Stimulated activated CD8-positive, alpha-beta memory T cell treated with anti-CD3 and anti-CD28 coated beads, Interleukin-12 subunit alpha, Interleukin-12 subunit beta, amount 100 ng/mL, for 24 hours (primary cell): ENCODE measurements around the gene CELF2.

Experiments
- DNase-seq: peaks from one replicate; pipeline ENCODE4 v3.0.0-alpha.2; 2020; ENCODE audit errors: extremely low read depth

Gene CELF2

DNA sequence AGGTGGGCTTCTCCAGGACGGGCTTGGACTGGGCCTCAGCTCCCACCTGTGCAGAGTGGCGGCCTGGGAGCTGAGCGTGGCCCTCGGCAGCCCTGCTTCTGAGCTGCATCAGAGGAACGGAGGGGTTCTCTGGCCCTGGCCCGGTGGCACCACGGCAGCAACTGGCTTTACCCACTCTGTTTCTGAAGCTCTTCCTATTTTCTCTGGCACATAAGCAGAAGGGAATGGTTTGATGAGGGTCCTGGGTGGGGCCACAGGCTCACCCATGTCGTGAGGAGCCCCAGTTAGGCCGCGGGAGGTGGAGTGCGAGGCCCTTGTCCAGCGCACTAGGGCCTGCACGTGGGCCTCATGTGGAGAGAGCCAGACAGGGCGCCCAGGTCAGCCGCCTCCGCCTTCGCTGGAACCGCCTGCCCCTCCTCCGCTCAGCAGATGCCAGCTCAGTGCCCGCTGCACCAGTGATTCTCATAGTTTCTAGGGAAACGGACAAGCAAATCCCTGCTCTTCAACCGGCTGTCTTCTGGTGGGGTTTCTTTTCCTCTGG, 284.0 kb downstream of the CELF2 start:
- DNase-seq = no peak

DNA sequence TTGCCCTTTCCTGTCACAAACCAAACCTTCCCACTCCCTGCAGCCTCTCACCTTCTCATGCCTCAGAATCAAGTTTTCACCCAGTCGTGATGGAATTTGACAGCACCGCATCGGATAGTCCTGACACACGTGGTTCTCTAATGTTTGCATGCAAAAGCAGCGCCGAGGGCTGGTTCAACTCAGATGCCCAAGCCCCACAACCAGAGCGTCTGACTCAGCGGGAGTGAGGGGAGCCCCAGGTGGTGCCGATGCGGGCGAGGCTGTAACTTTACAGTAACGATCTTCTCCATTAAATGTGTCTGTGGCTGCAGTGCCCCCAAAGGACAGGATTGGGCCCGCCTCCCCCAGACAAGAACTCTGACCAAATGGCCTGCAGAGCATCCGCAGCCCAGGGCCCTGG, 284.5 kb downstream of the CELF2 start:
- DNase-seq = no peak

DNA sequence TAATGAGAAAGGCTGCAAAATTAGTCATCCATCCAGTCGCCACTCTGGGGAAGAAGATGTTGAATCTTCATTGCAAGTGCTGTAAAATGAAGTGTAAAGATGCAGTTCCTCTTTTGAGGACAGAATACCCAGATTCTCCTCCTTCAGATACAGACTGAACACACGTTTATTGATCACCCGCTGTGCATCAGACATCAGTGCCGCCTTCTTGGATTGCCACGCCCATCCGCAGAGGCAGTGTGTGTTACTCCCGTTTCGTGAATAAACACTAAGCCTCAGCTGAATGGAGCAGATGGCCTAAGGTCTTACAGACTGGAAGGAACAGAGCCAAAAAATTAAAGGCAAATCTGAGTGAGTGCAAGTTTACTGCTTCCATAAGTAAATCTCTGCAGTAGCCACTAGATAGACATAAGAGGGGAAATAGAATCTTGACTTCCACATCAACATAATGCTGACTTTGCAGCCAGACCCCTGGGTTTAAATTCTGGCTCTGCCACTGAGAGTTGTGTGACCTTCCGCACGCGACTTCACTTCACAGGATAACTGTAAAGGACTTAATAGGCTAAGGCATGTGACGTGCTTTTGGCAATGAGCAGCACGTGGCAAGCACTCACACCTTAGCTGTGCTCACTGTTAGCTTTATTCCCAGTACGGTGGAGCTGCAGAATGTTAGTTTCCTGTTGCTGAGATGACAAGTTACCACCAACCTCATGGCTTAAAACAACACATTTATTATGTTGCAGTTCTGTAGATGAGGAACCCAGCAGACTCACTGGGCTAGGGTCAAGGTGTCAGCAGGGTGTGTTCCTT, 285.9 kb downstream of the CELF2 start:
- no peak for DNase-seq

DNA sequence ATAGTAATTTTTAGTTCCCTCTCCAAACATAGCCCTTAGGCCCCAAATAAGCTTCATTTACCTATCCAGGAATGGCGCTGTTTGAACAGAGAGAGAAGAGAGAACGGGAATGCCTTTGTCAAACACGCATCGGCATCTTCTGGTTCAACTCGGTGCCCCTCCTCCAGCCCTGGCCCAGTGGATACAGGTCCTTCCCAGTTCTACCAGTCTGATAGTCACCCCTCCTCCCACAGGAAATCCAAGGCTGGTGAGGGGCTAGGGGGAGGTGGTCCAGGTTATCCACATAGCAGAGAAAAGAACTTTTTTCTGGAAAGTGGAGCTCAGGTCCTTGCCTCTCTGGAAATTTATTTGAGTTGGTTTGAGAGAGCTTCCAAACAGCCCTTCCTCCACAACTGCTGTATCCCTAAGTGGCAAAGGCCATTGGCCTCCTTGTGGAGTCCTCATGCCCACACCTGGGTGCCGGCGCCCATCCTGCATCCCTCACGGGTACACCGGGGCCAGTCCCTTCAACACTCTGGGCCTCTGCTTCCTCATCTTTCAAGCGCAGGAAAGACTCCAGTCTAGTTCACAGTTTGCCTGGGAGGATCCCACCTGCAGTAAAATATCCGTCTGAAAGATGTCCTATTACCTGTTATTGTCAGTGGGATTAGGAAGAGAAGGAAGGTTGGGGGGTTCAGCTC, 287.4 kb downstream of the CELF2 start:
- DNase-seq = no peak

DNA sequence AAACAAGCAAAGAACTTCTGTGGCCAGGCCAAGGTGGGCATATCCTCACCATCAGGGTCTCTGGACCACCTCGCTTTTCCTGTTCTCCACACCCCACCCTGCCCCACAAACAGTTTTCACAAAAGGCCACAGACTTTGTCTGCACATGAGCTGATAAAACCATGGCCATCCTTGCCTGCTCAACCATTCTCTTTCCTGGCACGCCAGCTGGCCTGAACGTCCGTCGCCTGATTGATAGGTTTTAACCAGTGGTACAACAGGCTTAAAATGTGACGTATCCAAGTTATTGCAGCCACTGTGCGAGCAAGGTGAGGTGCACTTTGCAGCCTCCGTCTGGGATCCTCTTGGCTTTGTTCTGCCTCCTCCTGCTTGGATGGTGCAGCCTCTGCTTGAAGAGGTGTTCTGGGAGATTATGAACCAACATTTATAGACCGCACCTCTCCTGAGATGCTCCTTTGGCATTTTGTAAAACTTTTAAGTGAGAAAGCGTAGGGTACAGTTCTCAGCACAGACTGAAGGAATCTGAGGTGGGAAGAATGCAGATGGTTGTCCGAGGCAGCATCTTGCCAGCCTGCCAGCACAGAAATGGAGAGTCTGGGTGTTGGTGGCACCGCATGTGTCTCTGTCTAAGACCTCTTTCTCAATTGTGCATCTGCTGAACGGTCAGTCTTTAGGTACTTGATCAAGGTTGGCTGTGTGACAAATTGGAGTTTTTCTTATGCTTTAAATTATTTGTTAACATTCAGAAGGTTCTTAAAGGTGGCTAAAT, 288.3 kb downstream of the CELF2 start:
- DNase-seq = no peak

DNA sequence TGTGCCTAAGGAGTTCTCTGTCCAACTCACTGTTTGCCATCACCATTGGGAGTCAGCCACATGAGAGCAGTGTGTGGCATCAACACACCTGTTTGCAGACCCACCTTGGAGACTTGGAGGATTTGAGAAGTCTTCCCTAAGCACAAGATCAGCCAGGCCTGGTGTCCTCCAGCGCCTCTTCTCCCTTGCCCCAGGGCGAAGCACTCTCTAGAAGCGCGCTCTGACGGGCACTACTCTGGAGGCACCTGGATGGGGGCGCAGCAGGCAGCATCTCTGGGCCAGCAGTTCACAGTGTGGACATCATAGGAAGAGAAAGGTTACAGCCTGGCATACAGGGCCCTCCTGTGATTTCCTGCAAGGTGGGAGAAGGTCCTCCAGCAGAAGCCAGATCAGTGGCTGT, 289.3 kb downstream of the CELF2 start:
- no peak for DNase-seq

DNA sequence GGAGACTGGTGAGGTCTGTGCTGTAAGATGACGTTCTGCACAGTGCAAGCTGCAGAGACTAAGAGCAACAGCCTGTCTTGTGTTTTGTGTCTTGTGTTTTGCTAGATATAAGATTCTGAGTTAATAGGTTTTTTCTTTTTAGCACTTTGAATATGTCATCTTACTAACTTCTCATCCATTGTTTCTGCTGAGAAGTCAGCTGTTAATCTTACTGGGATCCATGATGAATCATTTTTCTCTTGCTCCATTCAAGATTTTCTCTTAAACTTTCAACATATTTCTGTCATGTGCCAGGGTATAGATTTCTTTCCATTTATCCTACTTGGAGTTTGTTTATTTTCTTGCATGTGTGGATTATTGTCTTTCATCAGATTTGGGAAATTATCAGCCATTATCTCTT, 290.3 kb downstream of the CELF2 start:
- DNase-seq = no peak

DNA sequence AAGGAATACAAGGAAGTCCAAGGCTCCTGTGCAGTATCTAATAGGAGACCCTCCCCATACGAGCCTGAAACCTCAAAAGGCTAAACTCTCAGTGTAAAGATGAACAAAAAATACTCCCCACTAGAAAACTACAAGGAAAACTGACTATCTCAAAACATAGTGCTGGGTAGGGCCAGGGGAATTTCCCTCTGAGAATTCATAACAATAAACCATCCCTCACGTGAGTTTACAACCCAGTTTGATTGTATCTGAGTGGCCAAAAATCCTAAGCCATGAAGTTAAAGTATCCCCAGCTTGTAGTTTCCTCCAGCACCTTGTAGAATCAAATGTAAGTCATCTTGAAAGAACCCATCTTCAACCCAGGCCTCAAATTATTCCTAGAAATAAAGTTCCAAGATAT, 293.4 kb downstream of the CELF2 start:
- no peak for DNase-seq

DNA sequence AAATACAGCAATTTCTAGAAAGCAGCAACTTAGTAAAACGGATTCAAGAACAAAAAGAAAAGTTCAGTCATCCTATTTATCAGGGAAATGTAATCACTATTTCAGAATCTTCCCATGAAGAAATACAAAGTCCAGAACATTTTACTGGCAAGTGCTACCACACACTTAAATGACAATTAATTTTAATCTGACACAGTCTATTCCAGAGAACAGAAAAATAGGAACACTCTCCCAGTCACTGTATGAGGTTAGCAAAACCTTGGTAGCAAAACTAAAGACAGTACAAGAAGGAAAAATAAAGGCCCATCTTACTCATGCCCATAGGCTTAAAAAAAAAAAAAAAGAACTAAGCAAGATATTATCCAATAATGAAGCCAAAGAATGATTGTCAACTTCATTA, 295.8 kb downstream of the CELF2 start:
- DNase-seq = no peak

DNA sequence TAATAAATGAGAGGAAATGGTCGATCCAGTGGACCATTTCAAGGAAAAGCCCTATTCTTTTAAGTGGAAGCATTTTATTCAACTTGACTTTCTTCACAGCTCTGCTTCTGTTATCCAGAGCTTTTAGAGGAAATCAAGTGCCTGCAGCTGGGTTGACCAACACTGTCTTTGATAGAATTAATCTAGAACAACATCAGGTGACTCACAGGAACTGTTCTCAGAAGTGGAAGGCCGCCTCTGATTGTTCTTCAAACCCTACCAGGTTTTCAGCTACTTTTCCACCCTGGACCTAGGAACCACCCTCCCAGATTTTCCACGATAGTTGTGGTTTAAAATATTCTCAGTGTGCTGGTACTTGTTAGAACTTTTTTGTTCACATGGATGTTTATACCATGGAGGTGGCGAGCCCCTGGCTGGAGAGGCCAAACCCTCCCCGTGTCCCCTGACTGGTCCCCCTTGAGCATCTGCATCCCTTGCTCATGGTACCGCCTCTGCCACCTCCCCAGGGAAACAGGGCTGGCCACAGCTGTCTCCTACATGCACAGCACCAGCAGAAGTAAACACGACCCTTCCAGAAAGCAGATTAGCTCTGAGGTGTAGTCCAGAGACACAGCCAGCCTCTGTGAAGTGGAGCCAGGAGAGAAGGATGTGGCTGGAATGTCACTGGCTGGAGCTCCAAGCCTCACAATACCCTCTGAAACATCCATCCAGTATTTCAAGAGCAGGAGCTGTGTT, 300.4 kb downstream of the CELF2 start:
- DNase-seq = no peak

DNA sequence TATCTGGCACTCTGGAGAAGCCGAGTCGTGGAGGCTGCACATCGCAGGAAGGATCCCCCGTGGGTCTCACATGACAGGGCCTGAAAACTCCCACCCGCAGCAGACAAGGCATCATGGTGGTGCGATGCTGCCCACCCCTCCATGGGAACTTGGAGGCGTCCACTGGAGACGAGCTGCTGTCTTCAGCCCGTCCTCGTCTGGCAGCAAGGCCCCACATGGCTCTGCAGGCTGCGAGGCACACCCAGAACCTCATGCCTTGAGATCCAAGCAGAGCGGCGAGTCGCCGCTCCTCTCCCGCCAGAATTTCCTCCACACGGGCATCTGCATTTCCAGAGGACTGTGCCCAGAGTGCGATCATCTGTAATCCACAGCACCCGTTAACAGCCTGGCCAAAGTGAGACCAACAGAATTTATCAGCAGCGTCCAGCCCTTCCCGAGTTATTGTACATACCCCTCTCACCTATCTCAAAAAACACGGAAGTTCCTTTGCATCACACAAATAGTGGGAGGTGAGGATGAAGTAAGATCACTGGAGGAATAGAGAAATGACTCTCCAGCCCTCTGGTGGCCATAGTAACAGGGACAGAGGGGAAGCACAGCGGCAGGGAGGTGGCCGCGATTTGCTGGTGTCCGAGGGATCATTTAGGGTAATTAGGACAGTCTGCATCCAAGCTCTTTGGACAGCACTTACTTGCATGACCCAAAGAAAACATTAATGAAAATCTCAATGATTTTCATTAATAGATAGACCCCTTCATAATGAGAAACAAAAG, 301.3 kb downstream of the CELF2 start:
- no peak for DNase-seq

DNA sequence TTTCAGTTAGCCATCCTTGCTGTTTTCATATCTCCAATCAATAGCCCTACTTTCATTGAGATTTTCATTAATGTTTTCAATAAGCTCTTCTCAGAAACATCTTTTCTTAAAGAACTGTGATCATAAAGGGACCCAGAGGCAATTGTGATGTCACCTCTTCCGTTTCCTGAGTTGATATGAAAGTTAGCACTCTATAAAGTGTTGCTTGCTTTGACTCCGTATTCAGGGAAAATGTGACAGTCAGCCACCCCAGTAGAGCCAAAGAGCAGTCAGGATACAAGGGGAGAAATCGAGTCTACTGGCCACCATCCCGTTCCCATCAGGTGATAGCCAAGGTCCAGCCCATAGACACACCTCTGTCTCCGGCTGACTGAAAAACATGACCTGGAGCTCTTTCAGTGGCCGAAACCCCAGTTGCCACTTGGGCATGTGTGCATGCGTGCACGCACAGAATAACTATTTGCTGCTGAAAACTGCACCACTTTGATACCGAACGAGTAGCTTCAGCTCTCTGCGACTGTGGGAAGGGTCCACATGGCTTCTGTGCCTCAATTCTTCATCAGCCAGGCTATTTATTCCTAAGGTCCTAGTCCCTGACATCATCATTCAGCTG, 302.4 kb downstream of the CELF2 start:
- no peak for DNase-seq

DNA sequence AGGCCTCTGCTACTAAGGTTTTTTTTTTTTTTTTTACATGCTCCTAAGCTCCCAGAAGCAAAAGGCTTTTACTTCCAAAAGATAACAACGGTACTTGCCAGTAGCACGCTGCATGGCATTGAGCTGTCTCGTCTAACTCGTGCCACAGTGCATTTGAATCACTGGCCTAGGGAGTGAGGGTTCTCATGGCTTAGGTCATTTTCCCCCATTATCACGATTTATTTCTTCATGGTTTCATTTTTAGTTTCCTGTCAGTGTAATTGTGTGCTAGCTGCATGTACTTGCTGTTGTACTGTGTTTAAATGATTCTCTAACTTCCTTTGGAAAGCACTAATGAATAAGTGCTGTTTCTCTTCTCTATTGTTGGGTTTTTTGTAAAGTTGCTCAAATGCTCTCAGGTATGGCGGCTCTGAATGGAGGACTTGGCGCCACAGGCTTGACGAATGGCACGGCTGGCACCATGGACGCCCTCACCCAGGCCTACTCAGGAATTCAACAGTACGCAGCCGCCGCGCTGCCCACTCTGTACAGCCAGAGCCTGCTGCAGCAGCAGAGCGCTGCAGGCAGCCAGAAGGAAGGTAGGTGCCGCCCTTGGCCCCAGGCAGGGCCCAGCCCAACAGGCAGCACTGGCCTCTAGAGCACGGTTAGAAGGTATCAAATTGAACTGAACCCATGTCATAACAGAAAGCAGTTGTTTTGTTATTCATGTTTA, 303.3 kb downstream of the CELF2 start:
- no peak for DNase-seq

DNA sequence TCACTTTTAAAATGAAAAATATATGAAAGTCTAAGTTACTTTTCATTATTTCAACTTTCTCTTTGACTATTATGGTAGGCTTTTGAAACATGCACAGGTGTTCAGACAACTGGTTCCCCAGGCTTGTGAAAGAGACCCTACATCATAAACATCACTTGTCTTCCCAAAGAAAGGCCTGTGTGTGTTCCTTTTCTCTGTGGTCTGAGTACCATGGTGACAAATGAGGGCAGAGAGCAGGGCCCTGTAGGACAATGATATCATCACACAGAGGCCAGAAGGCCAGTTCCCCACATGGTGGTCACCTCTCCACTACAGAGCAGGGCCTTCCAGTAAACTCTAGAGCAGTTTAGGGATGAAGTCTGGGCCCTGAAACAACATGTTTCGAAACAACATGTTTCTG, 305.0 kb downstream of the CELF2 start:
- DNase-seq = no peak

DNA sequence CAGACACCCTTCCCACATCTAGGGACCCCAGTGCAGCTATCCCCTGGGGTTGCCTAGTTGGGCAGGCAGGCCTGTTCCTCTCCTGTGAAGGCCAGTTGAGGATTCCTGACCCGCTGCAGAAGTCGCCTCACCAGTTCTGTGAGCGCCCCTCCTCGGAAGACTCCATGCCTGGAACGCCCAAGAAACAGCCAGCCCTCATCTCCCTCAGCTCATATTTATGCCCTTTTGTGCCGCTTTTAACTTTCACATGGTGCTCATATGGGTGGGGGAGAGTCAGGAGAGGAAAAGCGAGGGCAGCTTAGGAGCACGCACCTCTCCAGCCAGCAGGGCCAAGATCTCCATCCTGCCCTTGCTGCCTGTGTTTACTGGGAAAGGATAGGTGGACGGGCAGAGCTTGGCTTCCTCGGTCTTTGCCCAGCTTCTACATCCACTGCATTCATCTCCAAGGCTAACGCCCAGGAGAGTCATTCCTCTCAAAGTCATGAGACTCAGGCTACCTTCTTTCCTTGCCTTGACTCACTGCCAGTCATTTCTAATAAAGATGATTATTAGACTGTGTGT, 307.2 kb downstream of the CELF2 start:
- no peak for DNase-seq

DNA sequence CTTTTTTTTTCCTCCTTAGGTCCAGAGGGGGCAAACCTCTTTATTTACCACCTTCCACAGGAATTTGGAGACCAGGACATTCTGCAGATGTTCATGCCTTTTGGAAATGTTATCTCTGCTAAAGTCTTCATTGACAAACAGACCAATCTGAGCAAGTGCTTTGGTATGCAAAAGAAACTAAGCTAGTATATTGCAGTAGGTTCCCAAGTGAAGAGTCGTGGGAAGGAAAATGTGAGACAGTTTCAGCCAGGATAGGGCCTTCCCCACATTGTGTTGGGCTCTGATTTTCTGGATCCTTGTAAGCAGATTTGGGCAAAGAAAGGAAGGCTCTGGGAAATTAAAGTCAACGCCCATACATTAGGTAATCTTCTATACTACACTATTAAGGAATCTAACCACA, 308.1 kb downstream of the CELF2 start:
- no peak for DNase-seq

DNA sequence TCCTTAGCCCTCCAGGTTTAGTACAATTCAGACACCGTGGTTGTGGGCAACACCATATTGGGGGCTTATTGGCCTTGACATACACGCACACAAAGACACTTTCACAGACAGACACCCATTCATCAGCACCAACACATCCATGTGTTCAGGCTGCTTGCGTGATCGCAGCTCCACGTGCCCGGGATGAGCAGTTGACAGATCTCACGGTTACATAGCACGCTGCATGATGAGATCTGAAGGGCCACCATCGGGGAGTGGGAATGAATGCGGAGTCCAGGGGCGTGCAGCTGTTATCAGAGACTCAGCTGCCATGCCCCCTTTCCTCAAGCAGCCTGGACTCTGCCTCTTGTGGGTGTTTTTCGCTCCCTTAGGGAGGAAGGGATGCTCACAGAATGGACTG, 308.6 kb downstream of the CELF2 start:
- no peak for DNase-seq

DNA sequence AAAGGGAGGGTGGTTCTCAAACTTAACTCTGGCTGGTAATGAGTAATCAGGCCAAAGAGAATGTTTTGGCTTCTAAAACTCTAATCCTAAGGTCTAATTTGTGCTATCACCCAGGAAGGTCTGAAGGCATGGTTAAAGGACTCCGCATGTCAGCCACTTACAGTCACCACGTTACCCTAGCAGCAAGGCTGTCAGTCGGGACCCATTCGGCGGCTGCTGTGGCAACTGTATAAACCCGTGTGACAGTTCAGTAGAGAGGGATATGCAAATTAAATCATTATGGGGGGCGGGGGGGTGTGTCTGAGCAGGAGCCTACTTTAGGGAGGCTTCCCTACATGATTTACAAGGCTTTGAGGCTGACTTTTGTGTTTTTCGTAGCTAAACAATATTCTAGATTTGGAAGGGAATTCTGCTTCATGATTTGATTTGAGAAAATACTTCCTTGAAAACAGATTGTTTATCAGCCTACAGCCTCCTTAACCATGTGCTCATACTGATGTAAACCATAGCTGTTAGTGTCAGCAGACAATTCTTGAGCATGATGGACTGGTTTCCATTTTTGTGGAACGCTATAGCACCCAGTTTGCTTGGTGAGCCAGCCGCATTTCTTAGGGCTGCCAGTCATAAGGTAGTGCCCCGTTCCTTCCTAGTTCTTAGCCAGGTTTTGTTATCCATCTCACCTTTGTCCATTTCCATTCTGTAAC, 309.4 kb downstream of the CELF2 start:
- DNase-seq = no peak
